LNCaP clone FGC (cell line): ENCODE measurements around the gene ADCY4.
"Not testable (repeated sequence)": the region's sequence is repeated elsewhere in the genome, so short reads cannot be mapped to it uniquely, and the experiment has no call there.

Experiments
- DNase-seq: peaks from one replicate; pipeline ENCODE4 v3.0.0-alpha.2; 2011; ENCODE audit warnings: low read depth
- H3K4me3 ChIP-seq: 2 replicates; pipeline ENCODE4 v1.5.1; 2011; ENCODE audit warnings: mild to moderate bottlenecking, low read depth, low read length, control low read depth
- TF ChIP-seq, protein P1 (sequence below): IDR thresholded peaks from 2 replicates; pipeline ENCODE4 v1.5.1; 2012; ENCODE audit warnings: mild to moderate bottlenecking; ENCODE audit not compliant: control insufficient read depth, insufficient read depth; ENCODE audit errors: extremely low read depth

Gene ADCY4

DNA sequence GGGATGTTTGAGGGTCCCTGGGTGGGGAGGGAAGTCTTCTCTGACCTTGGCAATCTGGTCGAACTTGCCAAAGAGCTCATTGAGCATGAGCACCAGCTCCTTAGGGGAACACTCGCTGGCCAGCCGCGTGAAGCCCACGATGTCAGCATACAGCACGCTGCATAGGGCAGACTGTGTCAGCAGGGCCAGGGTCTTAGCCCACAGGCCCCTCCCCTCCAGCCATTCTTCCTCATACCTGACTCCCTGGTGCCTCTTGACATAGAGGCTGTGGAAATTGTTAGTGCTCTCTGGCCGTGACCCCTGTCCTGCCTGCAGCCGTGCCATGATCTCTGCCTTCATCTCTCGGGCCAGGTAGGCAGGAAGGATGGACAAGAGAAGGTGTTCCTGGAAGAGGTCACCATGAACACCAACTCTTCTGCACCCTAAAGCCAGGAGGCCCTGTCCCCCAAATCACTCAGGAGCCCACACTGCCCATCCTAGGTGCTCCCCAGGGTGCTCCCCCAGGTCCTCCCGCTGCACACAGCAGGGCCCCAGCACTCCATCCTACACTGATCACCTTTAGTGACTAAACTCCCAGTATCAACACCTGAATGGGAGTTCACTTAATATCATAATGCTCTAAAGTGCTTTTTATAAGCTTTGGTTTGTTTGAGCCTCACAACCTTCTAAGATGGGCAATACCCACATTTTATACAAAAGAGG lies 3.7 kb downstream of the ADCY4 start:
- H3K4me3 ChIP-seq = no peak overlapping the region
- TF ChIP-seq, protein P1, sequence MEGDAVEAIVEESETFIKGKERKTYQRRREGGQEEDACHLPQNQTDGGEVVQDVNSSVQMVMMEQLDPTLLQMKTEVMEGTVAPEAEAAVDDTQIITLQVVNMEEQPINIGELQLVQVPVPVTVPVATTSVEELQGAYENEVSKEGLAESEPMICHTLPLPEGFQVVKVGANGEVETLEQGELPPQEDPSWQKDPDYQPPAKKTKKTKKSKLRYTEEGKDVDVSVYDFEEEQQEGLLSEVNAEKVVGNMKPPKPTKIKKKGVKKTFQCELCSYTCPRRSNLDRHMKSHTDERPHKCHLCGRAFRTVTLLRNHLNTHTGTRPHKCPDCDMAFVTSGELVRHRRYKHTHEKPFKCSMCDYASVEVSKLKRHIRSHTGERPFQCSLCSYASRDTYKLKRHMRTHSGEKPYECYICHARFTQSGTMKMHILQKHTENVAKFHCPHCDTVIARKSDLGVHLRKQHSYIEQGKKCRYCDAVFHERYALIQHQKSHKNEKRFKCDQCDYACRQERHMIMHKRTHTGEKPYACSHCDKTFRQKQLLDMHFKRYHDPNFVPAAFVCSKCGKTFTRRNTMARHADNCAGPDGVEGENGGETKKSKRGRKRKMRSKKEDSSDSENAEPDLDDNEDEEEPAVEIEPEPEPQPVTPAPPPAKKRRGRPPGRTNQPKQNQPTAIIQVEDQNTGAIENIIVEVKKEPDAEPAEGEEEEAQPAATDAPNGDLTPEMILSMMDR = no peak
- DNase-seq = no peak

- no peak for DNase-seq
- TF ChIP-seq, protein P1 = no peak
- no peak overlapping the region for H3K4me3 ChIP-seq
Measured at GRCh38 chr14:24329736-24330135, 5.1 kb downstream of the ADCY4 start.

GRCh38 chr14:24329073-24329663 lies 5.7 kb downstream of the ADCY4 start:
- TF ChIP-seq, protein P1 = no peak

DNA sequence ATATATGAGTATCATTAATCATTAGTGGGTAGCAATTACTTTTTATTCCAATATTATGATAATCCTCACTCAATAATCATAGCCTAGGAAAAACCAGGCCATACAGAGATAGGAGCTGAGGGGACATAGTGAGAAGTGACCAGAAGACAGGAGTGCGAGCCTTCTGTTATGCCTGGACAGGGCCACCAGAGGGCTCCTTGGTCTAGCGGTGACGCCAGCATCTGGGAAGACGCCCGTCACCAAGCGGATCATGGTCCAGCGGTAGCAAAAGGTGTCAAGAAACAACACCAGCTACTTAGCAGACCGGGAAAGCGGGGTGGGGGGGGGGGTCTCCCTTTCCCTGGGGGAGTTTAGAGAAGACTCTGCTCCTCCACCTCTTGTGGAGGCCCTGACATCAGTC lies 7.0 kb downstream of the ADCY4 start:
- not testable (repeated sequence) for DNase-seq, H3K4me3 ChIP-seq
- TF ChIP-seq, protein P1 = peak; percentile 53

More at GRCh38 chr14:24329073-24329663, 5.7 kb downstream of the ADCY4 start:
- DNase-seq = no peak
- H3K4me3 ChIP-seq = no peak overlapping the region

DNA sequence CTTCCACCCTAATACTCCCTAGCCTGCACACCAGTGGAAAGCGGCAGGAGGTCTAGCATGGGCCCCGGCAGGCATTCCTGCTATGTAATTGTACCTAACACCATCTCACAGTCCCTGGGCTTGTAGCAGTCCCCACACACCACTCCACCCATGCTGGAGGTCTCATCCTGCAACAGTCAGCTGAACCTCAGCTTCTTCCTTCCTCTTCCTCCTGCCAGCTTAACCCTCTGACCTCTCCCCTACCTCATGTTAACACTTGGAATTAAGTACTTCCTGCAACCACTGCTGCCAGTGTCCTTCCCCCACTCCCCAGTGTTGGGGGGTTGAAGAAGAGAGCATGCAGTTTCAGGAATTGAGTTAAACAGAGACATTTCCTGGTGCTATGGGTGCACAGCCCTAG lies 7.6 kb downstream of the ADCY4 start:
- TF ChIP-seq, protein P1 = no peak
- no peak overlapping the region for H3K4me3 ChIP-seq
- DNase-seq = no peak

DNA sequence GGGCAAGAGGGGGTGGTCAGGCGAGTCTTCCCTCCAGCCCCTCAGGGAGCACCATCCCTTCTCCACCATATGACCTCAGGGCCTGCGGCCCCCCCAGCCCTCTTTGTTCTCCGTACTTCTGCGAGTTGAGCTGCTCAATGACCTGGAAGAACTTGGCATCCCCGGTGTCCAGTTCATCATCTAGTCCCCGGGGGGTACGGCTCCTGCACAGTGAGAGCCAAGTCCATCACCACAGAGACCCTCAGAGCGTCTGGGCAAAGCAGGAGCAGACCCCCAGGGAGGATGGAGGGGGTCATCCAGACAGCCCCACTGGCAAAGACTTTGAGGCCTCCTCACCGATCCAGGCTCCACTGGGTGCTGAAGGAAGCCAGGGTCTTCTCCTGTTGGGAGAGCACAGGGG lies 8.9 kb downstream of the ADCY4 start:
- H3K4me3 ChIP-seq = no peak overlapping the region
- TF ChIP-seq, protein P1 = no peak
- no peak for DNase-seq

DNA sequence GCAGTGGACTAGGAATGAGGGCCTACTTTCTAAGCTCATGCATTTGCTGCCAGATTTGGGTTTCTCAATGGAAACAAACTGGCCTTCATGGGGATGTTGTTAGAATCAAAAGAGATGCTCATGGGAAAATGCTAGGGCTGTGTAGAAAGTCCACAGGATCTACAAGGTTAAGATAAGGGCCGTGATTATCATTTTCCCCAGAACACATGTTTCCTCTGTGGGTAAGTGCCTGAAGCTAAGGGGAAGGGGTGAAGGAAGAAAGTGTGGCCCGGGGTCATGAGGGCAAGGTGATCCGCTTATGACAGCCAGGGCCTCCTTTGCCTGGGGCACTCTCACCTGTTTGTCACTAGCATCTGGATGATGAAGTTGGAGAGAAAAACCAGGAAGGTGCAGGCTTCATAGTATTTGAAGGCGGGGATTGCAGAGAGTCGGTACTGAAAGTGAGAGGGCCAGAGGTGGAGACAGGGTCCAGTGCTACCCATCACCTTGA lies 9.8 kb downstream of the ADCY4 start:
- no peak for DNase-seq
- TF ChIP-seq, protein P1 = no peak
- H3K4me3 ChIP-seq = no peak overlapping the region
